NCI-H187 (cell line): ENCODE data around the gene RNASE4.
"Not testable (repeated sequence)": the region's sequence is repeated elsewhere in the genome, so short reads cannot be mapped to it uniquely, and the experiment has no call there.

Source experiments
- DNase-seq, 2 experiments: peaks; one replicate each; lab custom pipeline; 2025; lab: John Stamatoyannopoulos, UW

Gene RNASE4, protein sequence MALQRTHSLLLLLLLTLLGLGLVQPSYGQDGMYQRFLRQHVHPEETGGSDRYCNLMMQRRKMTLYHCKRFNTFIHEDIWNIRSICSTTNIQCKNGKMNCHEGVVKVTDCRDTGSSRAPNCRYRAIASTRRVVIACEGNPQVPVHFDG

DNA sequence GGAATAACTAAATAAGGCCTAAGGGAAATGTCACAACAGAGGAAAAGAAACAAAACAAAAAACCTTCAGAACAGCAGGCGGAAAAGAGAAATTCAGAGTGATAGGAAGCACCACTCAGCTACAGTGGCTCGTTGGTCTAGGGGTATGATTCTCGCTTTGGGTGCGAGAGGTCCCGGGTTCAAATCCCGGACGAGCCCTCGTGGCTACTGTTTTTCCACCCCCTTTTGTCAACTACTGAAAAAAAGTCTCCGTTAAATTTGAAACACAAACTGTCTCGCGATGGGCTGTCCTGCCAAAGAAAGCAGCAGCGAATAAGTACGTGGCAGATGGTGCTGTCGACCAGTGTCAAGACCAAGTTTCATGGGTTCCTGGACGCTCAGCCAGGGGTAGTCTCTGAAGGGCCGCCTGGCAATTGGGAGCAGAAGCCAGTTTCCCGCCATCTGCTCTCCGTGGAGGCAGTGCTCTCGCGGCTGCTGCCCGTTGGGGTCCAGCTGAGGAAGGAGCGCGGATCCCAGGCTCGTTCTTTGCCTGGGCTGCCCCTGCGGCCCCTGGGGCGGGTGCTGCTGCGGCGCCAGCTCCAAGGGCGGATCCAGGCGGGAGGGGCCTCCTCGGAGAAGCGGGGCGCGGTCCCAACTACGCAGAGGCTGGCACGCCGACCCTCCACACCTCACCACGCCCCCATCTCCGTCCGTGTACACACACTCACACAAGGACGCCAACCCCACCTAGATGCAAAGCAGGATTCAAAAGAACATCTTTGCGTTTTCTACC is at the start of gene RNASE4:
TSS of gene RNASE4 (plus strand) at position 670 of the 771 bp plus-strand sequence. CDS start 14,812 bp downstream, outside the sequence.
- no peak for DNase-seq

DNA sequence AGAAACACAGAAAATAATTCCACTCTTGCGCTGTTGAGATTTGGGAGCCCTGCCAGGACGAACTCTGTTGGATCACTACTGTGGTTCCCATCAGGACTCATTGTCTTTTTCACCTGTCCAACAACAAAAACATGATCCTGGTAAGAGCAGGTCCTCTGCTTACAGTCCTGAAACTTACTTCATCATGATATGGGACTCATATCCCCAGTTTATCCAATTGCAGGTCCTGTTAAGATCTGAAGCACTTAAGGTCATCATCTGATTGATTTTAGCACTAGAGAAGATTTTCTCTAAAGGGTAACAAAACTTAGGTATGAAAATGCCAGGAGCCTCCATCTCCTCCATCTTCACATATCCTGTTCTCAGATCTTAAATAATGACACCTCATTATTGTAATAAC is 42.8 kb upstream of the RNASE4 start, which contains the start of gene OR6S1:
TSS of gene OR6S1 (minus strand) at position 101 of the 400 bp plus-strand sequence. CDS start at position 101, 0 bp downstream.
- no peak for DNase-seq

DNA sequence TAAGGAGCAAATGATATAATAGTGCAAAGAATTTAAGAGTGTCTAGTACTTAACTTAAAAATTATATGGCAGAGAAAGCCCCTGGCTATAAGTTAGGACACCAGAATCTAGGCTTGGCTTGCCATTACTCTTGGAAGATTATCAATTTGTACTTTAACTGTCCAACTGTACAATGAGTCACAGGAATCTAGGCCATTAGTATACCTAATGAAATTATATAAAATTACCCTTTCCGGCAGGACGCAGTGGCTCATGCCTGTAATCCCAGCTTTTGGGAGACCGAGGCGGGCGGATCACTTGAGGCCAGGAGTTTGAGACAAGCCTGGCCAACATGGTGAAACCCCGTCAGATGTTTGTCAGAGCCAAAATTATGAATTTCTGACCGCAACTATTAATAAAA is 42.2 kb upstream of the RNASE4 start:
- DNase-seq: no peak

DNA sequence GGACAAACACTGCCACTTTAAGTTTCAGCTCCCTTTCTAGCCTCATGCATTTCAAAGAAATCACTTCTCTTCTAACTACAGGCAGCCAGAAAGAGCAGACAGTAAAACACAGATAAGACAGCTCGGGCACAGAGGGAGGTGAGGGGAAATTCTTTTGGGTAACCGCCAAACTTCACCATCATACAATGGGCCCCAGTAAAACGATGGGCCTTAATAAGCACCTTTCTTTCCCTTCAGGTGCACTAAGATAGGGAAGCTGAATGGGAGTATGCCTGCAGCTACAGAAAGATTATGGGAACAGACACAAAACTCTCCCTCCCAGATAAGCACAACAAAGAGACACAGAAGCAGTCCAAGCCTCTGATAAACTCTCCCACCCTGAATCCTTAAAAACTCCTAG is 41.6 kb upstream of the RNASE4 start:
- not testable (repeated sequence) for DNase-seq

DNA sequence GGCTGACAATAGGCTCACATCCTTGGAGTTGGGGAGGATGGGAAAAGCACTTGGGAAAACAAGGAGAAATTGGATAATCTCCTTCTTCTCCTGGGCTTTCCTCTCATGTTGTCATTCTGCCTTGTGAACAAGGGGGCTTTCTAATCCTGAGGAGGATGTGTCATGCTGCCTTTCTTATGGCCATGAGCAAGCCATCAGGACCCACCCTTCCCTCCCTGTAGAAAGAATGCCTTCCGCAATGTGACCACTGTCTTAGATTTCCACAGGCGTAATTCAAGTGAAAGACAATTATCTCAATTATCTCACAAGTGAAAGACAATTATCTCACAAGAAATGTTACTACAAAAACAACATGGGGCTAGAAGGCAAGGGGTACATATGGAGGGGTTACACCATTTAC is 39.8 kb upstream of the RNASE4 start:
- no peak for DNase-seq

DNA sequence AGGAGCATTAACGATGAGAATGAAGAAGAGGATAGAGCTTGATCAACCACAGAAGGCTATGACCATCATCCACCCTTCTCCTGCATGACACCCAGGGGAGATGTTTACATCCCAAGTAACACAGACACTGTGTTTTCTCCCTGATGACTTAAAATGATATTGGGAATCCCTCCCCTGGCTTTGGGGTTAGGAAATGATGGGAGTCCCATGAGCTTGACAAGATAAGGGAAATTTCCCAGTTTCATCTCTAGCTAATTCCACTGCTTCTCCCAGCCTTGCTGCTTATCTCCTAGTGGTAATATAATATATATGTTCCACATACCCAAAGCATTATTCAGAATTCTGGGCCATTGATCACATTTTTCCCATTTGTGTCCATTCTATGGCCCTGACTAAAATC is 38.9 kb upstream of the RNASE4 start:
- DNase-seq: no peak

DNA sequence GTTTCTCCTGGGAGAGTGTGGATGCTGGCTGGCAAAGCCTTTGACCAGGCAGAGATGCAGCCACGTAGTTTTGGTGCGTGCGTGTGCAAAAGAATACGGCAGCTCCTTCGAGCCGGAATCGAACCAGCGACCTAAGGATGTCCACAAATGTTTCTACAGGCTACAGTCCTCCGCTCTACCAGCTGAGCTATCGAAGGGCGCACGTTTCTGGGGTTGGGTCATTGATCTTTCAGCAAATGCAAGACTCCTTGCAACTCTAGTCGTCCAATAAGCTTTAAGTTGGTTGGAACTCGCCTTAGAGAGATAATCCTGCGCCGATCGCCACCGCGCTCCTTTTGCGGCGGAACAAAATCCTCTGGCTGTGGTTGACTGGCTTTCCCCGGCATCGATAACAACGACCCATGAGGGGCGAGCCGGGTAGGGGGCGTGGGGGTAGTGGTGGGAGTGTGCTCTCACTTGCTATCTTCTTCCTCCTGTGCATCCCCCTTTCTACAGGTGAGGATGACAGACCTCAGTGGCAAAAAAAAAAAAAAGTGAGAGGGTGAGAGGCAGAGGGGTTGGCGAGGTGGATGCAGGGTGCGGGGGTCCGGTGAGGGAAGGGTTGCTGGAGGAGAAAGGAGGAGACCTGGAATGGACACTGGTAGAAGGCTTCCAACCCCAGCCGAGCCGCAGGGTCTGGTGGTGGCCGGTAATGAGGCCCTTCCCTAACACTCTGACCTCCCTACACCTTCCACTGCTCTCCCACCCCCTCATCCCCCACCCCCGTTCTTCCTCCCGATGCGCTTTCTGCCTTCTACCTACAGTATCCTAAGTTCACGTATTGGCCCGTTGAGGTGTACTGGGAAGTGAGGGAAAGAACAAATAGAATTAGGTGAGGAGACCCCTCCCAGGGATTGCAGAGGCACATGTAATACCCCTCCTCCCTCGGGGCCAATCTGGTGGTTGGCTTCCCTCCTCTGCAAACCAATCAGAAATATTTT is 31.1 kb upstream of the RNASE4 start:
- no peak for DNase-seq

DNA sequence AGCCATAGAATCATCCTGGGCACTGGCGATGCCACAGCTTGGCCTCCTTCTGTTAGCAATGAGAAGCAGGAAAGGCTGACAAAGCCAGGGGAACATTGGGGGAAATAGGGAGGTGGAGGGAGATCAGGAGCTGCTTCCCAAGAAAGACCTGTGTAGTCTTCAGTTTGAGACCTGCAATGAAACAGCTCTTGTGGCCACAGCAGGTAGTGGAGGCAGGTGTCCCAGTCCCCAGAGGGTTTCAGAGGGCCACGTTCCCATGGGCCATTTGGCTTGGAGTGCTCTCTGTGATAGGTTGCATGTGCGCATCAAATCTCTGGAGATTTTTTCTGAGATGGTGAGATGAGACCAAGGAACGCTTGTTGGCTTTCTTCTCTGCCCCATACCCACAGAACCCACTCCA is 28.5 kb upstream of the RNASE4 start:
- no peak for DNase-seq

DNA sequence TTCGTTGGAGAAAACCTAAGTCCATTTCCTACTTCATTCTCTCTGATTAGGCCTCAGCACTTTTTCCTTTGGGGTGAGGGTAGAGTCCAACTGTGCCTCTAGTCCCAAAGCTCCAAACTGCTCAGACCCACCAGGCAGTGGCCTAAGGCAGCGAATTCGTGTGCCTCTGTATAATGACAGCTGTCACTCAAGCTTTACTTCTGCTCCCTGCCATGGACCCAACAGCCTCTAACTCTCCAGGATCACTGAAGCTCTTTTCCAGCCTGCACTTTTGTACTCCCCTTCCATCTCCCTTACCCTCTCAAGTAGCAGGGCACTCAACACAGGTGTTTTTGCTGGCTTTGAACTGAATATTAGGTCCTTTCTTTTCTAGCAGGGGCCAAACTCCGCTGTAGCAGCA is 28.1 kb upstream of the RNASE4 start:
- no peak for DNase-seq

DNA sequence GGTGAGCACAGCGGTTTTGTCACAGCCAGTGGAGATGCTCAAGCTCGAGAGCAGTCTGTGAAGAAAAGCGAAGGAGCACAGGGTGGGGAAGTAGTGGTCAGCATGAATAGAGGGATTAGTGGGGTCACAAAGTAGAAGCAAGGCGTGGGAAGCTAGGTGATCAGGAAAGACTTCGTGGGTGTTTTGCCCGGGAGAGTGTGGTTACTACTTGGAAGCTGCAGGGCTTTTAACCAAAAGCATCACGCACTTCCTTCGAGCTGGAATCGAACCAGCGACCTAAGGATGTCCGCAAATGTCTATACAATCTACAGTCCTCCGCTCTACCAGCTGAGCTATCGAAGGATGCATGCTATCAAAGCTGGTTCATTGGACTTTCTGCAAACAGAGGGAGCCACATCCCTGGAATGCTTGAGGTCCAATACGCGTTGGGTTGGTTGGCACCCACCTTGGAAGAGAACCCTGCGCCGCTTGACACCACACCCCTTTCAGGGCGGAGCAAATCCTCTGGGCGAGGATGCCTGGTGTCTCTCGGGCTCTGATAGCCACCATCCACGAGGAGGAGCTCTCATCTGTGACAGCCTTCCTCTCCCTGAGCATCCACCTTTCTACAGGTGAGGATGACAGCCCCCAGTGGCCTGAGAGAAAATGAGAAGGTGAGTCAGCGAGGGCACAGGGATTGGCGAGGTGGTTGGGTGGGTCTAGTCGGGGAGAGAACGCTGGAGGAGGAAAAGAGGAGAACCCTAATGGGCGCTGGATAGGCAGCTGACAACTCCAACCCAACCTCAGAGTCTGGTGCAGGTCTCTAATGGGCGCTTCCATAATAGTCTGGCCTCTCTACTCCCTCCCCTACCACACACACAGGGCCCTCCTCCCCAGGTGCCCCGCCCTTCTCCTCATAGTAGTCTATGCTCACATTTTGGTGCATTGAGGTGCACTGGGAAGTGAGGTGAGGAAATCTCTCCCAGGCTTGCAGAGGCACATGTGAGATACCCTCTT is 26.8 kb upstream of the RNASE4 start:
- no peak for DNase-seq

DNA sequence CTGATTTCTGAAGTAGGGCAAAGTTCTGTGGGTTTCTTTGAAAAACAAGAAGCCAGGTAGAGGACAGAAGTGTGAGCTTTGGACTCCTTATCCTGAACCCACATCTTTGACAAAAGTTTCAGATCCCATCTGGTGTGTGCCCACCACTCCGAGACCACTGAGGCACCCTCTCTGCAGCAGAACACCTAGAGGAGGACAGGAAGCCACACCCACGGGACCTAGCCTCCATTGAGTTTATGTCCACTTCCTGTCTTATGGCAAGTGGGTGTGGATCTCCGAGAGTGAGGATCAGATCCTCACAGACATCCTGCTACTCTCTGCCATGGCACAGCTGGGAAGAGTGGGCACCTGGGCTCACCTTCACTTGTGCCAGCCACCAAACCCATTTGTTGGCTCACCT is 26.1 kb upstream of the RNASE4 start:
- no peak for DNase-seq

DNA sequence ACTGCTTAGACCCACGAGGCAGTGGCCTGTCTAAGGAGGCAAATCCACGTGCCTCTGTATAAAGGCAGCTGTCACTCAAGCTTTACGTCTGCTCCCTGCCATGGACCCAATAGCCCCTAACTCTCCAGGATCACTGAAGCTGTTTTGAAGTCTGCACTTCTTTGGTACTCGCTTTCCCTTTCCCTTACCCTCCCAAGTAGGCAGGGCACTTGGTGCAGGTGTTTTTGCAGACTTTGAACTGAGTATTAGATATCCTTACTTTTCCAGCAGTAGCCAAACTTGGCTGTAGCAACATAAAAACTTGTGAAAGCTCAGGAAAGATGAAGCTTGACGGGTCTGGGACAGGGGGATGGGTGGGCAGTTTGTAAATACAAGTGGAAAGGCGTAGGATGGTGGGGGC is 25.0 kb upstream of the RNASE4 start:
- no peak for DNase-seq

DNA sequence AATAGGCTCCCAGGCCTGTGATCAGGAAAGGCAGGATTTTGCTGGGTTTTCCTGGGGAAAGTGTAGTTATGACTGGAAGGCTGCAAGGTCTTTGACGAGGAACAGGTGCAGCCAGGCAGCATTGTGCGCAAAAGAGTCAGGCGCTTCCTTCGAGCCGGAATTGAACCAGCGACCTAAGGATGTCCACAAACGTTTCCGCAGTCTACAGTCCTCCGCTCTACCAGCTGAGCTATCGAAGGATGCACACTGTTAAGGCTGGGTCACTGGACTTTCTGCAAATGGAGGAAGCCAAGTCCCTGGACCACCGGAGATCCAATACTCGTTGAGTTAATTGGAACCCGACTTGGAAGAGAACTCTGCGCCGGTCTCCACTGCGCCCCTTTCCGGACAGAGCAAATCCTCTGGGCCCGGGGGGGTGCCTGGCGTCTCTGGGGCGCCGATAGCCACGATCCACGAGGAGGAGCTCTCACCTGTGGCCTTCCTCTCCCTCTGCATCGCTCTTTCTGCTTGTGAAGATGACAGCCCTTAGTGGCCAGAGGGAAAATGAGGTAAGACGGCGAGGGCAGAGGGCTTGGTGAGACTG is 24.5 kb upstream of the RNASE4 start:
- no peak for DNase-seq

DNA sequence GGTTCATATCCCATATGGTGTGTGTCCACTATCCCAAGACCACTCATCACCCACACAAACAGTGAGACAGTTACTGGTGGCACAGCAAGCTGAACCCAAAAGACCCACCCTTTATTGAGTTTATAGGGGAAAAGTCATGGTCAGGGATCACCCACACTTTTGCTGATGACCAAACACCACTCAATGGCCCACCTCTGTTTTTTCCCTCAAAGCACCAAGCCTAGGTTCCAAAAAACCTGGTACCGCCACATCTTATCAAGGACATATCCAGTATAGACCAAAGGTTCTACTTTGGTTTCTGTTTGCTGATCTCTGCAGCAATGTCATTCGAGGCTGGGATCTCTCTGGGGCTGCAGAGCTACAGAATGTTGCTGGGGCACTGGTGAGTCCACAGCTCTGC is 23.2 kb upstream of the RNASE4 start:
- DNase-seq: no peak

DNA sequence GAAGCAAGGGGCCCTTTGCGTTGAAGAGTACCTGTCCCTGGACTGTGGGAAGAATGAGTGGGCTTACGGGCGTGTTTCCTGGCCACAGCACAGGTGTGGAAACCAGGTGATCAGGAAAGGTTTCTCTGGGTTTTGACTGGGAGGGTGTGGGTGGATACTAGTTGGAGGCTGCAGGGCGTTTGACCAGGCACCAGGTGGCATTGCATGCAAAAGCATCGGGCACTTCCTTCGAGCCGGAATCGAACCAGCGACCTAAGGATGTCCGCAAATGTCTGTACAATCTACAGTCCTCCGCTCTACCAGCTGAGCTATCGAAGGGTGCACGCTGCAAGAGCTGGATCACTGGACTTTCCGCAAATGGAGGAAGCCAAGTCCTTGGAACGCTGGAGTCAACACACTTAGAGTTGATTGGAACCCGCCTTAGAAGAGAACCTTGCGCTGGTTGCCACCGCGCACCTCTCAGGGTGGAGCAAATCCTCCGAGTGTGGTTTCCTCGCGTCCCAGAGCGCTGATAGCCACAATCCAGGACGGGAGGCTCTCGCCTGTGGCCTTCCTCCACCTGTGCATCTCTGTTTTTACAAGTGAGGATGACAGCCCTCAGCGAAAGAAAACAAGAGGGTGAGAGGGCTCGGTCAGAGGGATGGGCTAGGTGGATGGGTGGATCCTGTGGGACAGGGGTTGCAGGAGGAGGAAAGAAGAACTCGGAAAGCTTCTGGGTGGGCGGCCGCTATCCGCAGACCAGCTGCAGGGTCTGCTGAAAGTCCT is 21.2 kb upstream of the RNASE4 start:
- DNase-seq: no peak

DNA sequence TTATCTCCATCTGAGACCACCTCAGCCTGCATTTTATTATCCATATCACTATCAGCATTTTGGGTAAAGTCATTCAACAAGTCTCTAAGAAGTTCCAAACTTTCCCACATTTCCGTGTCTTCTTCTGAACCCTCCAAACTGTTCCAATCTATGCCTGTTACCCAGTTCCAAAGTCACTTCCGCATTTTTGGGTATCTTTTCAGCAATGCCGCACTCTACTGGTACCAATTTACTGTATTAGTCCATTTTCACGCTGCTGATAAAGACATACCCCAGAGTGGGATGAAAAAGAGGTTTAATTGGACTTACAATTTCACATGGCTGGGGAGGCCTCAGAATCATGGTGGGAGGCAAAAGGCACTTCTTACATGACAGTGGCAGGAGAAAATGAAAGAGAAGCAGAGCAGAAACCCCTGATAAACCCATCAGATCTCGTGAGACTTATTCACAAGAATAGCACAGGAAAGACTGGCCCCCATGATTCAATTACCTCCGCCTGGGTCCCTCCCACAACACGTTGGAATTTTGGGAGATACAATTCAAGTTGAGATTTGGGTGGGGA is 17.9 kb upstream of the RNASE4 start:
- not testable (repeated sequence) for DNase-seq

DNA sequence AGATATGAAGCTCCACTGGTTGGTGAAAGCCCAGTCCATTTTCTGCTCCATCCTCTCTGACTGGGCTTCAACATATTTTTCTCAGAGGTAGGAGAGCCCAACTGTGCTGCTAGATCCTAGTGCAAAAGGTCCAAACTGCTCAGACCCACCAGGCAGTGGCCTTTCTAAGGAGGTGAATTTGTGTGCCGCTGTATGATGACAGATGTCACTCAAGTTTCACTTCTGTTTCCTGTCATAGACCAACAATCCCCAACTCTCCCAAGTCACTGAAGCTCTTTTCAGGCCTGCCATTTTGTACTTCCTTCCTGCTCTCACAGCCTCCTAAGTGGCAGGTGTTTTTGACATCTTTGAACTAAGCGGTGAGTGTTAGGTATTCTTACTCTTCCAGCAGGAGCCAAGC is 16.4 kb upstream of the RNASE4 start:
- DNase-seq: no peak

DNA sequence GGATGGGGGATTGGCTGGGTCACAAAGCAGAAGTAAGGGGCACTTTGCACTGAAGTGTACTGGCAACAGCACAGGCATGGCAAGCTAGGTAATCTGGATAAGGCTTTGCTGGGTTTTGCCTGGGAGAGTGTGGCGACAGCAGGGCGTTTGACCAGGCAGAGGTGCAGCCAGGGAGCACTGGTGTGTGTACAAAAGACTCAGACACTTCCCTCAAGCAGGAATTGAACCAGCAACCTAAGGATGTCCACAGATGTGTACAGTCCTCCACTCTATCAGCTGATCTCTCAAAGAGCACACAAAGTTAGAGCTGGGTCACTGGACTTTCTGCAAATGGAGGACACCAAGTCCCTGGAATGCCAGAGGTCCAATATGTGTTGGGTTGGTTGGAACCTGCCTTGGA is 15.4 kb upstream of the RNASE4 start:
- no peak for DNase-seq

DNA sequence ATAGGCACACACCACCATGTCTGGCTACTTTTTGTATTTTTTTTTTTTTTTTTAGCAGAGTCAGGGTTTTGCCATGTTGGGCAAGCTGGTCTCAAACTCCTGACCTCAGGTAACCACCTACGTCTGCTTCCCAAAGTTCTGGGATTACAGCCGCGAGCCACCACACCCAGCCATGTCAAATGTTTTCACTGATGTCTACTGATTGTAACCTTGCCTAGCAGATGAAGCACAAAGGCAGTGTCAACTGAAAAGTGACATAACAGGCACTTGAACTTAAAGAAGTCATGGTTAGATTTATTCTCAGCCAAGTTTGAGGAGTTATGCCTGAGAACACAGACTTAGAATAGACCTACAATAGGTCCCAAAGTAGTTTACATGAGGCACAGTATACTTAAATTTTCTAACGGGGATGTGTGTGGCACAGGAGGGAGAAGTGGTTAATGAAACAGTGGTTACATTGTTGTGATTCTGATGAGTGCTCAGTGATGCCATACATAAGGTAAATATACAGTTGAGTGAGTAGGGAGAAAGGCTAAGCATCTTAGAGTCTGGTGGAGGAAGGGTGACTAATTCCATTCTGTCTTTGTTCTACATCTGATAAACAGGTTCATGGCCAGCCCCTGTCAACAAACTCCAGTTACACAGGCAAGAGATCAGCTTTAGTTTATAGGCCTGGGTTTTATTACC is 12.6 kb upstream of the RNASE4 start:
- DNase-seq: no peak
